ENCODE data around the gene PPEF2. TPM values are rescaled to one million over a fixed set of nuclear protein-coding genes. Genes with fewer than 3 reads are reported as not detected.

The PPEF2 gene
- total RNA-seq, 2 donors from 2014 or later, result not detected

- H3K9me3 ChIP-seq (ENCODE audit: control insufficient read depth, low read length), result no peaks in the 10 kb centered on the region
- TF ChIP-seq CTCF (conservative IDR thresholded peaks at IDR 0.05), result no peak
- H3K4me1 ChIP-seq (ENCODE audit: control insufficient read depth, insufficient read depth, low read length), result no peaks in the 10 kb centered on the region
- no peak for DNase-seq
- Mint-ChIP-seq H3K27me3 (ENCODE audit: insufficient read depth) (no peaks in the 10 kb centered on the region), H3K4me3 (no peak overlapping the region), H3K36me3 (ENCODE audit: low read depth) (peaks cover 10% of the 10 kb centered on the region), H3K9me3 (no peaks in the 10 kb centered on the region), H3K27ac (no peak overlapping the region), H3K4me1 (peaks cover 6% of the 10 kb centered on the region)
- H3K36me3 ChIP-seq (ENCODE audit: control insufficient read depth, insufficient read depth, low read length), result peaks cover 4% of the 10 kb centered on the region
- no peaks in the 10 kb centered on the region for H3K27me3 ChIP-seq (ENCODE audit: control insufficient read depth, insufficient read depth, low read length, poor library complexity, severe bottlenecking)
- no peak overlapping the region for H3K9ac ChIP-seq (ENCODE audit: extremely low read depth, low read length, poor library complexity, severe bottlenecking)
- 98% methylated on average over 2 of the region's 2 CpGs; no CpG with 5 or more reads in 1 of the 2 experiments for WGBS, 2 experiments (ENCODE audit: insufficient coverage in 1 of 2, insufficient read length in 1 of 2)
- H3K4me3 ChIP-seq (ENCODE audit: low read length), result no peak overlapping the region
- no peak overlapping the region for H3K27ac ChIP-seq (ENCODE audit: low read depth, low read length)
These were observed 19.7 kb upstream of the PPEF2 start for GRCh38 chr4:75921910-75922309.

GRCh38 chr4:75920327-75920726 is 18.1 kb upstream of the PPEF2 start:
- Histone ChIP-seq H3K9ac (ENCODE audit: extremely low read depth, low read length, poor library complexity, severe bottlenecking) (no peak overlapping the region), H3K27ac (ENCODE audit: low read depth, low read length) (no peak overlapping the region), H3K36me3 (ENCODE audit: control insufficient read depth, insufficient read depth, low read length) (peaks cover 4% of the 10 kb centered on the region), H3K4me1 (ENCODE audit: control insufficient read depth, insufficient read depth, low read length) (no peaks in the 10 kb centered on the region), H3K4me3 (ENCODE audit: low read length) (no peak overlapping the region), H3K27me3 (ENCODE audit: control insufficient read depth, insufficient read depth, low read length, poor library complexity, severe bottlenecking) (no peaks in the 10 kb centered on the region), H3K9me3 (ENCODE audit: control insufficient read depth, low read length) (no peaks in the 10 kb centered on the region)
- no peak for DNase-seq
- TF ChIP-seq CTCF (conservative IDR thresholded peaks at IDR 0.05), result no peak
- H3K27ac Mint-ChIP-seq, result no peak overlapping the region
- H3K27me3 Mint-ChIP-seq (ENCODE audit: insufficient read depth), result no peaks in the 10 kb centered on the region
- 94 to 100% methylated on average over 1 to 4 of the region's 4 CpGs for WGBS, 2 experiments (ENCODE audit: insufficient coverage in 1 of 2, insufficient read length in 1 of 2)
- peaks cover 10% of the 10 kb centered on the region for H3K36me3 Mint-ChIP-seq (ENCODE audit: low read depth)
- H3K4me1 Mint-ChIP-seq, result peaks cover 6% of the 10 kb centered on the region
- H3K9me3 Mint-ChIP-seq, result no peaks in the 10 kb centered on the region
- no peak overlapping the region for H3K4me3 Mint-ChIP-seq

- H3K9me3 Mint-ChIP-seq, result no peaks in the 10 kb centered on the region
- H3K27ac ChIP-seq (ENCODE audit: low read depth, low read length), result no peak overlapping the region
- no peak overlapping the region for H3K9ac ChIP-seq (ENCODE audit: extremely low read depth, low read length, poor library complexity, severe bottlenecking)
- no peak overlapping the region for H3K4me3 ChIP-seq (ENCODE audit: low read length)
- H3K27me3 Mint-ChIP-seq (ENCODE audit: insufficient read depth), result no peaks in the 10 kb centered on the region
- no peak for DNase-seq
- H3K9me3 ChIP-seq (ENCODE audit: control insufficient read depth, low read length), result no peaks in the 10 kb centered on the region
- 96 to 97% methylated on average over 3 of the region's 3 CpGs for WGBS, 2 experiments (ENCODE audit: insufficient coverage in 1 of 2, insufficient read length in 1 of 2)
- peaks cover 9% of the 10 kb centered on the region for H3K36me3 Mint-ChIP-seq (ENCODE audit: low read depth)
- H3K4me1 Mint-ChIP-seq, result peaks cover 6% of the 10 kb centered on the region
- TF ChIP-seq CTCF (conservative IDR thresholded peaks at IDR 0.05), result no peak
- H3K27ac Mint-ChIP-seq, result no peak overlapping the region
- H3K36me3 ChIP-seq (ENCODE audit: control insufficient read depth, insufficient read depth, low read length), result peaks cover 4% of the 10 kb centered on the region
- H3K4me3 Mint-ChIP-seq, result no peak overlapping the region
- H3K27me3 ChIP-seq (ENCODE audit: control insufficient read depth, insufficient read depth, low read length, poor library complexity, severe bottlenecking), result no peaks in the 10 kb centered on the region
- no peaks in the 10 kb centered on the region for H3K4me1 ChIP-seq (ENCODE audit: control insufficient read depth, insufficient read depth, low read length)
These were observed 17.7 kb upstream of the PPEF2 start for GRCh38 chr4:75919920-75920319.
